HG03439 (cell line): ENCODE results near the gene SLC29A3.
"Not testable (repeated sequence)": the region's sequence is repeated elsewhere in the genome, so short reads cannot be mapped to it uniquely, and the experiment has no call there.

Source experiments
- ATAC-seq: cut with Tn5 transposase; IDR thresholded peaks from one replicate; pipeline ENCODE4 v1.9.1; 2021; ENCODE audit warnings: mild to moderate bottlenecking, moderate library complexity; ENCODE audit not compliant: unreplicated experiment

Gene SLC29A3

DNA sequence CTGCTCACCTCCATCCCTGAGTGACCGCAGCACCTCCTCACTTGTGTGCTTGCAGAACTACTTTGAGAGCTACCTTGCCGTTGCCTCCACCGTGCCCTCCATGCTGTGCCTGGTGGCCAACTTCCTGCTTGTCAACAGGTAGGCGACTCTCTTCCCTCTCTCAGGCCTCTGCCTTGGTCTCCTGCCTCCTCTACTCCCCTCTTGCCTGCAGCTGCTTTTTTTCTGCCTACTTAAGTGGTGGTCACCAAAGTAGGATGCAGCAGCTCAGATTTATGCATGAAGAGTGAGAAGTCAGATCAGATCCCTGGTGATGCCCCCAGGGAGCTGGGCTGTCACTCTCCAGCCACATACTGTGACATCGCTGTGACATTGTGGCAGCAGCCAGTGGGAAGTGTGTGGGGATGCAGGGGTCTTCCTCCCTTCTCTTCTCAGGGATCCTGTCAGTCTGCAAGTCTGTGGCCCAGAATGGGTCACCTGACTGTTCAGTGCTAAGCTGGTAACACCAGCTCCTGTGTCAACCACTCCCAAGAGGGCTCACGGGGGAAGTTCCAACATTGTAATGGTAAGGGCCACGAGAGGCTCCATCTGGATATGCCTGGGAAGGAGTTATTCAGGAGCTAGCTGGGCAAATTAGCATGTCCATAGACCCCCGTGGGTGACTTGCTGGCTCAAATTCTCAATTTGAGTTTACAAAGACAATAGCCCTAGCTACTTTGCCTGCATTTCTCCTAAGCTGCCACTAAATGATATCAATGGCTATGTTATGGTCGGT is 25.3 kb downstream of the SLC29A3 start:
- ATAC-seq, result no peak

DNA sequence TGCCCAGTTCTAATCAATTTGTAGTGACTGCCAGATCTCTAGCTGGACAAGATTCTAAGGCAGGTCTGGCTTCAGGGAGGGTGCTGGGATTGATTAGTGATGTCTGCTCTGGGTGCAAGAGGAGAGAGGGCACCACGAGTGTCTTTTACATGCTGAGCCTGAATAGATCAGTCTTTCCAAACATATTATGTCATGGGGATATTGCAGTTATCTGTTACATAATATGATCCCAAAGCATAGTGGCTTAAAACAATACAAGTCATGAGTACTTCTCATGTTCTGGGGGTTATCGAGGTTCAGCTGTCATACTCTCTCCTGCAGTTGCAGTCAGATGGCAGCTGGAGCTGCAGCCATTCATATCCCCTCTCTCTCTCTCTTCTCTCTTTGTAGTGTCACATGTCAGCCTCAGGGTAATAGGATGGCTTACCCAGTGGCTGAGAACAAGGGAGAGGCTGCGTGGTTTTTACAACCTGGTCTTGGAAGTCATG is 26.0 kb downstream of the SLC29A3 start:
- no peak for ATAC-seq

DNA sequence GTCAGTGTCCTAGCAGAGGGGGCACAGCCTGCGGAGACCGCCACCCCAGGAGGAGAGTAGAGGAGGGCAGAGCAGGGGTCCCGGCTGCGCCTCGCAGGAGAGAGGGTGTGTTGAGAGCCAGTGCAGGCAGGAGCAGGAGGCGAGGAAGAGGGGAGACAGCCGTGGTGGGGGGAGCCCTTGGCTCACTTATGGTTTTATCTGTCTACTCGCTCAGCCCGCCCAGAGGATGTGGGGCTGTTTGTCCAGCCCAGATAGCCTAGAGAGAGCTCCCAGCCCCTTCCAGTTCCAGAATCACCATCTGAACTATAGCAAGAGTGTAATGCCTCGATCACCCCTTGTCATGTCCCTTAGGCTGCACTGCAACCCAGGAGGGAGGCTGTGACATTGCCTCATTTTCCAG is 26.6 kb downstream of the SLC29A3 start:
- ATAC-seq, result no peak

DNA sequence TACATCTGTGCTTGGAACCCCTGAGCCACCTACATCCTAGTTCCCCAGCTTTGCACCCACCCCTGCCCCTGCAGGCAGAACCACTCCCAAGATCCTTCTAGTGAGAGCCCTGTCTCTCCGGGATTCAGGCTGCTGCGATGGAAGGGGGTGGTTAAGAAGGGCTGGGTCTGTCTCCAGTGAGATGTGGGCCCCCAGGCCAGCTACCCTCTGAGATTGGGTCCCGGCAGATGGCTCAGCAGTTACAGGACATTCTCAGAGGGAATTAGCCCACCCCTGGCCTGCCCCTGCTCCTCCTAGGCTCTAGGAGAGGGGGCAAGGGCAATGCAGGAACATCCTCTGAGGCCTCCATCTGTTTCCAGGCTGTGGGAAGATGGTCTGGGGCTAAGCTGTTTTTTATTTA is 27.7 kb downstream of the SLC29A3 start:
- ATAC-seq, result no peak

DNA sequence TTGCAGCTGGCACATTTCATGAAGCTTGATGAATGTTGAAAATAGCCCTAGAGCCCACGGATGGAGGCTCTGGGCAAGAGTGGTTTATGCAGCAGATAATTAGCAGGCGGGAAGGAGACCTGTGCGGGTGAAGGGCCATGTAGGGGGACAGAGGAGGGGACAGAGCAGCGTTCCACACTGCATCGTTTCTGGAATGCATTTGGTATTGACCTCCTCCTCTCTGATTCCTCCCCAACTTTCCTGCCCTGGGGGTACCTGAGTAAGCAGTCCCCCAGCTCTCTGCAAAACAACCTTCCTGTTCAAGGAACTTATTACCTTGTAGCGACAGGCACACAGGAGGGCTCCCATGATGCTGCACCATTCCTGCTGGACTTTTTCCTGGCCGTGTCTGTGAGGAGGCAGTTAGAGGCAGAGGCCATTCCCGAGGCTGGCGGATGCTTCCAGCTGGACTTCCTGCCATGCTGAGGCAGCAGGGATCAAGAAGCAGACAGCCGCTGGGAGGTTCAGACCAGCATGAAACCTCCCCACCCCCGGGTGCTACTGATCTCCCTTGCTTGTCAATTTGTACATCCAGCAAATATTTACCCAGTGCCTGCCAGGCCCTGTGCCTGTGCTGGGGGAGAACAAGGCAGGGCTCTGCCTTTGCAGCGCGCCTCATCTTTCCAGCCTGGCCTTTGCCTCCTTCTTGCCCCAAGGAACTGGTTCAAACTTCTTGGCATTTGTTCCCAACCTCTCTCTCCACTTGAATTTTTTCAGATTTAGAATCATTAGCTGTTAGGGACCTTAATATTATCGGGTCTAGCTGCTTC is 28.7 kb downstream of the SLC29A3 start:
- ATAC-seq, result no peak

DNA sequence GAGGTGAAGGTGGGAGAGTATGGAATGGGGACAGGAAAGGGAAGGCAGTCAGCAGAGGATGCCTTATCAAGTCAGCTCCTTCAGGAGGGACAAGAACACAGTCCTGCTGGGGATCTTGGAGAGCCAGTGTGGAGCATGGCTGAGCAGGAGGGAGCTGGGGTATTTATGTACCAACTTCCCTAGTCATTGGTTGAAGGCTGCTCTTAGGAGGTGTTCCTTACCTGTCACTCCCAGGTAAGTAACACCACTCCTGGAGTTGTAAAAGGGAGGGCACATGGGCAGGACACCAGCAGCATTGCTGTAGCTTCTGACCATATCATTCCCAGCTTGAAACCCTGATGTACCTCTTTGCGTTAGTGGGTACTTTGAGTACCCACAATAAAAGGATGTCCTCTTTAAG is 29.8 kb downstream of the SLC29A3 start:
- no peak for ATAC-seq

DNA sequence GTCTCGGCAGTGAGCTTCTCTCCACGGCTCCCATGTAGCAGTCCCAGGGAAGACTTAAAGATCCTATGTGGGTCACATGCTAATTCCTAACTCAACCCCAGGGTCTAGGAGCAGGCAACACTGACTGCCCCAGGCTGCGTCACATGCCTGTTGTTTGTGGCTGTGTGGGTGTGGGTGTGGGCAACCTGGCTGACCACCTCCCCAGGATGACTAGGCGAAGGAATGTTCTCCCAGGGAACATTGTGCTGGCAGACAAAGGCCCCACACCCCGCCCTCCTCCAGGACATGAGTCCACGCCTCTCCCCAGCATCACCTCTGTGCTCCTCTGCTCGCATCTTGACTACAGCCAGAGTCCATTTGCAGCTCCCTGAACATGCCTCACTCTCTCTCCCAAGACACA is 30.3 kb downstream of the SLC29A3 start:
- no peak for ATAC-seq

DNA sequence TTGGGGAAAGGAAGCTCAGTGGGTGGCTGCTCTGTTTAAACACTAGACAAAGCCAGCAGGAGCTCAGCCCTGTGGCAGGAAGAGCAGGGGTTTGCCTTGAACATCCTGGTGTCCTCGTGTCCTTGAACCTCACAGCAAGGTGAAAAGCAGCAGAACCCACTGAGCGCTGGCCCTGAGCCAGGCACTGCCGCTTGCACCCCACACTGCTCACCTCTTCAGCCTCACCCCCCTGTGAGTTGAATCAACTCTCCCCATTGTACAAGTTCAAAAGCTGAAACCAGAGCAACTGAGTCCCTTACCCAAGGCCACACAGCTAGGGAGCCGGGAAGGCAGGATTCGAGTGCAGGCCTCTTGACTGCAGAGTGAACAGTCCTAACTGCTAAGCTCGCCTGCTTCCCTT is 32.0 kb downstream of the SLC29A3 start:
- ATAC-seq, result no peak

DNA sequence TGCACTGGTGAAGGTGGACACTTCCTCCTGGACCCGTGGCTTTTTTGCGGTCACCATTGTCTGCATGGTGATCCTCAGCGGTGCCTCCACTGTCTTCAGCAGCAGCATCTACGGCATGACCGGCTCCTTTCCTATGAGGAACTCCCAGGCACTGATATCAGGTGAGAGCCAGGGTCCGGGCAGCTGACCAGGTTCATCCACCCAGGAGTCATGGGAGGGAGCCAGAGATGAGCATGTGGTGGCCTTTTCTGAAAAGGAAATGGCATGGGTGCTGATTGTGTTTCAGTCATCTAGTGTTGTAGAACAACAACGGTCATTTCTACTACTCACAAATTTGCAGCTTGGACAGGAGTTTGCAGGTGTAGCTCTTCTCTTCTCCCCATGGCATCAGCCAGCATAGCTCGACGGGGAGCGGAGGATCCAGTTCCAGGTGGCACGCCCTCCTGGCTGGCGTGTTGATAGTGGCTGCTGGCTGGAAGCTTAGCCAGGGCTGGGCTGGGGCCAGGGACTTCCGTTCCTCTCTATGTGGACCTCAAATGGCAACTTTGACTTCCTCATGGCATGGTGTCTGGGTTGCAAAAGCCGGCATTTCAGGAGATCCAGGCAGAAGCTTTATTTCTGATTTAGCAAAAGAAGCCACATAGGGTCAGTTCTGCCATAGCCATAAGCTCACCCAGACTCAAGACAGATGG is 32.7 kb downstream of the SLC29A3 start:
- no peak for ATAC-seq

DNA sequence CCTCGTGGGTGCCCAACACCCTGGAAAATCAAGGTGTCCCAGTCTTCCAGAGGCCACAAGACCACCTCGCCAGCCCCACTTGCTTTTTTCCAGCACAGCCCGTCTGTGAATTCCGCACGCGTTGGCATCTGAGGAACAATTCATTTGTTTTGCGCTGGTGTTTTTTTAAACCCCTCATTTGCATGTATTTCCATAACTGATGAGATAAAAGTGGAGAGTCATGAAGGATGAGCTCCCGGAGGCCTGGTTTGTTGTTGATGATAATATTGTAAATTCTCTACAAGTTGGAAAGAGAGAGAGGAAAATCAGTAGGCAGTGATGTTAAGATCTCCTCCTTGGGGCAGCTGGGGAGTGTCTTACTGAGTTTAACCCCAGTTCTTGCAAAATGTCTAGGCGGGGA is 34.6 kb downstream of the SLC29A3 start:
- ATAC-seq, result no peak

DNA sequence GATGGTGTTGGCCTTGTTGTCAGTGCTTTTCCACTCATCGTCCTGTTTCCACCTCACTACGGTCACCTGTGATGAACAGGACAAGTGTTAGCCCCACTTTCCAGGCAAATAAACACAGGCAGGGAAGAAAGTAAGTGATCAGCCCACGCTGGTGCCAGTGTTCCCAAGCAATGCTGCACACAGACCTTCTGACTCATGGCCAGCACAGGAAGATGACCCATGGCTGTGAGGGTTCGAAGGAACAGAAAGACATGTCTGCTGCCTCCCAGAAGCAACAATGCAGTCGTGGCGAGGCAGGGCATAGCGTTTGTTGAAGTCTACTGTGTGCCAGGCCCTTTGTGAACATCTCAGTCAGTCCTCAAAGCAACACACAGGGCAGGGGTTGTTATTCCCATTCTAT is 35.7 kb downstream of the SLC29A3 start:
- ATAC-seq, result no peak

DNA sequence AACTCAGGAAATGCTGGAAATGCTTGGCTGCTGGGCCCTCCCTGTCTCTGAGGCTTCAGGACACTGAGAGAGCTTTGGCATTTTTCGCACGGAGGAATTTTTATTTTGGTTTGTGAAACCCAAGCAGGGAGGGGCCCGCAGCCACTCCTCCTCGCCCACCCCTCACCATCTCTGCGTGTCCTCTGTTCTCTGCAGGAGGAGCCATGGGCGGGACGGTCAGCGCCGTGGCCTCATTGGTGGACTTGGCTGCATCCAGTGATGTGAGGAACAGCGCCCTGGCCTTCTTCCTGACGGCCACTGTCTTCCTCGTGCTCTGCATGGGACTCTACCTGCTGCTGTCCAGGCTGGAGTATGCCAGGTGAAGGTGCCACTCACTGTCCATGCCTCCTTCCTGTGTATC is 36.8 kb downstream of the SLC29A3 start:
- ATAC-seq, result no peak

DNA sequence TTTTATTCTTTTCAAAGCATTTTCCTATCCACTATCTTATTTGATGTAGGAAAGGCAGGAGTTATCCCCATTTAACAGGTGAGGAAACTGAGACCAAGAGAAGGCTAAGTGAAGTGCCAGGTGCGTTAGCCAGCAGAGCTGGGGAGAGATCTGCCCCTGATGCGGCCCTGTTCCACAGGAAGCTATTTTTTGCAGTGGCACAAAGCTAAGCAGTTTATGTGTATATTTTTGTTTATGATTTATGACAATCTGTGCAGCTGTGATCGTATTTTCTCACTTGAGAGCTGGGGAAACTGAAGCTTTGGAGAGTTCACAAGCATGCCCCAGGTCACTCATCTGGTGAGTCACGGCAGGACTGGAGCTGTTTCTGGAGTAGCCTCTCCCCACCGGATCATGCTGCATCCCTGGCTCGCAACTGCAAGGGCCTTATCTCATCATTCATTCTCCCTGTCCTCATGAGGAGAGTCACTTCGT is 38.8 kb downstream of the SLC29A3 start:
- ATAC-seq, result no peak

DNA sequence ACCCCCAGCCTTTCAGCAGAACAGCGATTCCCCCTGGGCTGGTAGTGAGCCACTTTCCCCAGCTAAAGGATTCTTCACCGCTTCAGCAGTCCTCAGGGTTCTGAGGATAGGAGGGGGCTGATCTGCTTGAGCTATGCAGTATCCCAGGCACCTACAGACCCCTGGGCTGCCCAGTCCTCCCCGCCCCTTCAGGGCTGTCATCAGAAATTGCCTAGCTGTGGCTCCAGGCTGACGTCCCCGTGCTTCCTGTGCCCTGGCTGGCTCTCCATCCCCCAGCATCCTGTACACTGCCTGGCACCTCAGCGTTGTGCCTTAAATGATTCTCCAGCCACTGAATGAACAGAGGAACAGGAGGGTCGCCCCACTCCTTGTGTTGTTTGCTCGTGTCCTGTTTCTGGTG is 39.2 kb downstream of the SLC29A3 start:
- no peak for ATAC-seq

DNA sequence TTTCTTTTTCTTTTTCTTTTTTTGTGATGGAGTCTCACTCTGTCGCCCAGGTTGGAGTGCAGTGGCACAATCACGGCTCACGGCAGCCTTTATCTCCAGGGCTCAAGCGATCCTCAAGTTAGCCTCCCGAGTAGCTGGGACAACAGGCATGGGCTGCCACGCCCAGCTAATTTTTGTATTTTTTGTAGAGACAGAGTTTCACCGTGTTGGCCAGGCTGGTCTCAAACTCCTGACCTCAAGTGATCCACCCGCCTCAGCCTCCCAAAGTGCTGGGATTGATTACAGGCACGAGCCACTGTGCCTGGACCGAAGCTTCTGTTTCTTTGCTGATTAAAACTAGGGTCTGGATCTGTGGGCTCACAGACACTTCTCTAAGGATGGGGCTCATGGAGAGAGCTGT is 39.8 kb downstream of the SLC29A3 start:
- ATAC-seq, result not testable (repeated sequence)

DNA sequence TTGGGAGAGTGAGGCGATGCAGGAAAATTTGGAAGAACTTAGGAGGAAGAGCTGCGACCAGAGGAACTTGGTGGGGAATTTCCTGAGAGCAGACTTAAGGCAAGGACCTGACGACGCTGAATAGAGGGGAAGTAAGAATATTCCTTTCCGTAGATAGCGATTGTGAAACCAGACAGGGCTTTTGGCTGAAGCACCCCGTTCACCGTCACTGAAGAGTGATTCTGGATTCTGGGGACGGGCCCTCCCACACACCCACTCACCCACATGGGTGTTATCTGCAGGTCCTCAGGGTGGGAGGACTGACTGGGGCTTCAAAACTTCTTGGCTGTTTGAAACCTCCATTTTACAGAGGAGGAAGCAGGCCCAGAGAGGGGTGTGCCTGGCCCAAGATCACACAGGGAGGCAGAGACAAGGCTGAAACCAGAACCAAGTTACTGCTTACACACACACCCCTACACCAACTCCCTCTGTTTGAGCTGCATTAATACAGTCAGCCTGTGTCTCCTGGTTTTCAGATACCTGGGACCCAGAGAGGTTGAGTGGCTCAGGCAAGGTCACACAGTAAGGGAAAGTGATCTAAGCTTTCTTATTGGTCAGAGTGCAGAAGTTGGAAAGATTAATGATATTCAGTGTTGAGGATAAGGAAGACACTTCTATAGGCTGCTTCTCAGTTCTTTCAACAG is 40.4 kb downstream of the SLC29A3 start:
- ATAC-seq, result no peak

DNA sequence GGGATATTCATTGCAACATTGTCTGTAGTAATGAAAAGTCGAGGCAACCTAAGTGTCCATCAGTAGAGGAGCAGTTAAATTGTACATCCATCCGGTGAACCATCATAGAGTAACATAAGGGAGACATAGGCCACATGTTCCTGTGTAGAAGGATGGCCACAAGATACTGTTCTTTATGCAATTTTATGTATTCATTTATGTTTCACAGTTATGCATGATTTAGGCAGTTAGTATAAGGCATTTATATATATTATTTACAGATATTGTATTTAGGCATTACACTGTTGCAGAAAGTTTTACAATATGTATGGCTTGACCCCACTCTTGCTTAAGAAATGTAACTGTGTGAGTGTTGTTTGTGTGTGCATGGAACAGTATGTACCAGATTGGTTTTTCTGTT is 41.7 kb downstream of the SLC29A3 start:
- ATAC-seq, result no peak

DNA sequence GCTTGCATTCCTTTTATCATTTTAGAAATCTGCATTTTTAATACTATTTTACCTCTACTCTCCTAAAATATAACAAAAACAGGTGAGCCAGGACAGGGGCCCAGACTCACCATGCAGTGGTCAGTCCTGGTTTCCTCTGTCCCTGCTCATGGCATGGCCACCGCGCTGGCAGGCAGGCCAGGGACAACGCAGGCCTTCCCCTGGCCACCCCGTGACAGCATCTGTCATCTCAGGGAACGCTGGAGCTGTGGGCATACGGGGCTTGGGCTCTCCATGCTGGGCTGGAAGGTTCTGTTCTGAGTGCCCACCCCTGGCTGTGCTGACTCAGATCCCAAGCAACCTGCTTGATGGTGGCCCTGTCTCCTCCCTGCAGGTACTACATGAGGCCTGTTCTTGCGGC is 42.5 kb downstream of the SLC29A3 start:
- no peak for ATAC-seq

DNA sequence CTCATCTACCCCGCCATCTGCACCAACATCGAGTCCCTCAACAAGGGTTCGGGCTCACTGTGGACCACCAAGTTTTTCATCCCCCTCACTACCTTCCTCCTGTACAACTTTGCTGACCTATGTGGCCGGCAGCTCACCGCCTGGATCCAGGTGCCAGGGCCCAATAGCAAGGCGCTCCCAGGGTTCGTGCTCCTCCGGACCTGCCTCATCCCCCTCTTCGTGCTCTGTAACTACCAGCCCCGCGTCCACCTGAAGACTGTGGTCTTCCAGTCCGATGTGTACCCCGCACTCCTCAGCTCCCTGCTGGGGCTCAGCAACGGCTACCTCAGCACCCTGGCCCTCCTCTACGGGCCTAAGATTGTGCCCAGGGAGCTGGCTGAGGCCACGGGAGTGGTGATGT is 43.1 kb downstream of the SLC29A3 start:
- no peak for ATAC-seq

DNA sequence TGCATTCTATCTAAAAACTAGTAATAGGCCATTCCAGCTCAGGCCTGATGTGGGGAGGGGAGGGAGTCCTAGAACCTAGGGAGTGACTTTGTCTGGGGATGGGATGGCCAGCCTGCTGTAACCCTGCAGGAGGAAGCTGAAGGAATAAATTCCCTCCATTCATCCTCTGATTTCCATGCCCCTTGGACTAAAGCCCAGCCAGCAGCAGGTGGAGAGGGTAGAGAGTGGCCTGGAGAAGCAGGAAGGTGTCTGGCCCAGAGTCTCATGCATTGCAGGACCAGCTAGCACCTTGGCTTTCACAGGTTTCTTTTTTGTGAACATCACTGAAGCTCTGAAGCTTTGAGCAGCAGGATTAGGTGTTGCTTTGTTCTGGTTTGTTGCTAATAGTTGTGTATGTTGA is 44.9 kb downstream of the SLC29A3 start:
- ATAC-seq, result no peak

DNA sequence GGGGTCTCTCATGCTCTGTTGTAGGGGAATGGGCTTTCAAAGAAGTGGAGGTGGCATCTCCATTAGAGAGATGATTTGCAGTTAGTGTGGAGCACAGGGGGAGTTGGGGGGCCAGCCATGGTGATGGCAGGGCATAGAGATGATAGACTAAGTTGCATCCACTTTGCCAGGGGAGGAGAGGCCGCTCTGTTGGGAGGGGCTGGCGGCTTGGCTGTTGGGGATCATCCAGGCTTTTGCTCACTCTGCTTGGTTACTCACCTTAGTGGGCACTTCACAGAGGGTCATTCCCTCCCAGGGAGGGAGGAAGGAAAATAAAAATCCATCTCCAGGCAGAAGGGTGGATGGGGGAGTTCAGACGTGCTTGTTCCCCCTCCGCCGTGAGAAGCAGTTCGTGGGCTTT is 46.3 kb downstream of the SLC29A3 start:
- no peak for ATAC-seq
